K562 (cell line): ENCODE measurements around the gene PGP. TPM values are rescaled to one million over a fixed set of nuclear protein-coding genes. Genes with fewer than 3 reads are reported as not detected.

Experiments
- ATF1 ChIP-seq, 2 experiments: fragments of 450-650 bp in 1 of 2; IDR thresholded peaks; 2 replicates each; pipeline ENCODE4 v1.6.1; 2016; ENCODE audit warnings: missing compliant biosample characterization in 1 of 2, missing genetic modification characterization in 1 of 2
- ATF4 ChIP-seq: fragments of 450-650 bp; formaldehyde crosslinking; IDR thresholded peaks from 2 replicates; pipeline ENCODE4 v1.4.0; 2022; ENCODE audit warnings: mild to moderate bottlenecking, moderate library complexity
- CBFA2T2 ChIP-seq: fragments of 450-650 bp; conservative IDR thresholded peaks from 2 replicates; pipeline ENCODE4 v1.6.1; 2017; ENCODE audit warnings: mild to moderate bottlenecking
- FOSL1 ChIP-seq: fragments of 200-800 bp; sonication (Bioruptor generic); conservative IDR thresholded peaks from 2 replicates; pipeline ENCODE4 v1.6.1; 2016; ENCODE audit warnings: missing genetic modification characterization, missing compliant biosample characterization
- FUS ChIP-seq: fragments of 200-400 bp; formaldehyde crosslinking; optimal IDR thresholded peaks from 2 replicates; pipeline ENCODE3; 2017; ENCODE audit warnings: low read depth, low read length
- GABPA ChIP-seq: fragments of 200-800 bp; sonication (Bioruptor generic); conservative IDR thresholded peaks from 2 replicates; pipeline ENCODE4 v1.6.1; 2016; ENCODE audit warnings: low read depth, missing genetic modification characterization, missing compliant biosample characterization
- MGA ChIP-seq: fragments of 450-650 bp; IDR thresholded peaks from 2 replicates; pipeline ENCODE4 v1.6.1; 2016; ENCODE audit warnings: mild to moderate bottlenecking, moderate library complexity
- POU5F1 ChIP-seq: fragments of 150-350 bp; IDR thresholded peaks from 2 replicates; pipeline ENCODE4 v1.6.1; 2014; ENCODE audit warnings: borderline replicate concordance, low read length, low read depth, mild to moderate bottlenecking; ENCODE audit not compliant: partially characterized antibody
- RAD51 ChIP-seq: fragments of 450-650 bp; IDR thresholded peaks from 2 replicates; pipeline ENCODE4 v1.7.1; 2016; ENCODE audit warnings: low read depth, mild to moderate bottlenecking, borderline replicate concordance
- RBFOX2 ChIP-seq: fragments of 200-400 bp; formaldehyde crosslinking; IDR thresholded peaks from 2 replicates; pipeline ENCODE4 v1.6.1; 2017; ENCODE audit warnings: low read depth, mild to moderate bottlenecking, low read length, moderate library complexity
- SUPT5H ChIP-seq: fragments of 450-650 bp; IDR thresholded peaks from 2 replicates; pipeline ENCODE4 v1.6.1; 2016
- ZC3H11A ChIP-seq: IDR thresholded peaks from 2 replicates; pipeline ENCODE4 v1.6.1; 2012; ENCODE audit warnings: low read depth, low read length, improper control_type of control experiment
- ZFP91 ChIP-seq: sonication (generic); formaldehyde crosslinking; IDR thresholded peaks from 2 replicates; pipeline ENCODE4 v1.8.0; 2022; ENCODE audit warnings: mild to moderate bottlenecking, missing genetic modification reagents
- ZNF507 ChIP-seq: conservative IDR thresholded peaks from 2 replicates; pipeline ENCODE4 v1.6.1; 2017; ENCODE audit warnings: missing genetic modification characterization, missing compliant biosample characterization
- polyA plus RNA-seq, 8 experiments: library from polyadenylated mRNA; depleted of rRNA in 4 of 8; stranded (reverse) in 5 of 8; unstranded in 3 of 8; fragments of >200 nt; fragmentation: Nextera tagmentation in 2 of 8; fragmentation: Illumina TruSeq in 1 of 8; extraction: Ambion mirVana in 2 of 8; extraction: Trizol in 1 of 8; gene quantifications; 2 replicates each; pipeline versions ENCODE4 v1.2.1 to v1.2.3, GENCODE V29; 2011 to 2014; ENCODE audit warnings: inconsistent platforms in 1 of 8, missing spikeins in 1 of 8
- total RNA-seq, 7 experiments: library from RNA; depleted of rRNA in 6 of 7; stranded (reverse); fragments of >200 nt in 6 of 7; fragmentation: Illumina TruSeq in 2 of 7; extraction: Trizol in 2 of 7; gene quantifications; 2 replicates each; pipeline versions ENCODE4 v1.2.1 to v1.2.3, GENCODE V29; 2011 to 2021; ENCODE audit warnings: low replicate concordance in 1 of 7

Gene PGP
- total and polyA plus RNA-seq, 9 of the 15 experiments (the other 6 are each of a cell fraction or from before 2014, with no cell fraction given), result 1.1 to 57.6 (median 19.6) TPM

- TF ChIP-seq MGA, result no peak
- TF ChIP-seq RBFOX2, result 0 out of 2 replicates have a peak, but pooled peaks have one; percentile 26
- no peak for TF ChIP-seq ATF4 (CRISPR knock-in tag)
- no peak for TF ChIP-seq POU5F1
- TF ChIP-seq ZFP91 (CRISPR knock-in tag), result no peak
- TF ChIP-seq GABPA (tag), result no peak
- TF ChIP-seq SUPT5H, result 0 out of 2 replicates have a peak, but pooled peaks have one; percentile 21
- no peak for TF ChIP-seq RAD51
- TF ChIP-seq ZNF507 (tag), result no peak
- TF ChIP-seq FUS, result peak; percentile 31
- no peak for TF ChIP-seq FOSL1 (tag)
- no peak for TF ChIP-seq ATF1 (CRISPR knock-in tag; IDR thresholded peaks at IDR 0.05)
- TF ChIP-seq ATF1 (tag; IDR thresholded peaks at IDR 0.05), result no peak
- no peak for TF ChIP-seq ZC3H11A
- TF ChIP-seq CBFA2T2, result no peak
These were observed 23.0 kb upstream of the PGP start (continued) for GRCh38 chr16:2237493-2238149.
